ENCODE results near the gene MRAP. TPM values are rescaled to one million over a fixed set of nuclear protein-coding genes. Genes with fewer than 3 reads are reported as not detected.

The MRAP gene
- polyA plus RNA-seq, 3 donors: not detected

GRCh38 chr21:32353002-32353711, 54.5 kb downstream of the MRAP start:
- Mint-ChIP-seq H3K4me3 (no peak overlapping the region), H3K27ac (peak overlapping the region in 1 of 7 donors; percentile 50), H3K36me3 (peaks cover 88 to 97% of the 10 kb centered on the region in 2 donors), H3K4me1 (no peaks in the 10 kb centered on the region), H3K9me3 (peaks cover 0 to 3% (median 0%) of the 10 kb centered on the region in 7 donors), H3K27me3 (ENCODE audit: low read depth in 3 of 3) (peaks cover 0 to 2% (median 0%) of the 10 kb centered on the region in 3 donors)
- Histone ChIP-seq H3K36me3 (replicated peaks in 1 of 2; ENCODE audit: control insufficient read depth in 1 of 2, insufficient read depth in 2 of 2, low read length in 2 of 2) (peaks cover 93 to 98% of the 10 kb centered on the region in 2 donors), H3K9ac (ENCODE audit: insufficient read depth, low read length, poor library complexity, severe bottlenecking) (no peak overlapping the region), H3K27me3 (ENCODE audit: control insufficient read depth in 2 of 2, insufficient read depth in 2 of 2, low read length in 2 of 2) (no peaks in the 10 kb centered on the region), H3K4me2 (replicated peaks; ENCODE audit: extremely low read depth, low read length, poor library complexity, severe bottlenecking) (no peak overlapping the region), H3K4me3 (replicated peaks in 1 of 3; ENCODE audit: low read depth in 2 of 3, low read length in 3 of 3) (no peak overlapping the region), H3K9me3 (replicated peaks in 1 of 2; ENCODE audit: control insufficient read depth in 1 of 2, insufficient read depth in 1 of 2, low read length in 2 of 2) (no peaks in the 10 kb centered on the region), H3K79me2 (ENCODE audit: insufficient read depth, low read length) (no peaks in the 10 kb centered on the region), H4K20me1 (ENCODE audit: insufficient read depth, low read length) (no peaks in the 10 kb centered on the region), H3K27ac (ENCODE audit: low read depth in 1 of 2, low read length in 2 of 2) (no peak overlapping the region), H3K4me1 (ENCODE audit: control insufficient read depth in 1 of 2, insufficient read depth in 2 of 2, low read length in 2 of 2) (no peaks in the 10 kb centered on the region), H2AFZ (ENCODE audit: insufficient read depth, low read depth, low read length, poor library complexity, severe bottlenecking) (no peak overlapping the region)
- TF ChIP-seq CTCF (IDR thresholded peaks at IDR 0.05): no peak
- no peak for DNase-seq
- intact Hi-C loops (cut with micrococcal nuclease): loop anchor here in 1 of 2 donors (10.0 kb wide), 1 partner anchor 52 kb away; no protein-coding TSS in a partner anchor
- 96% methylated on average over 8 of the region's 8 CpGs for WGBS (ENCODE audit: insufficient coverage)

GRCh38 chr21:32356874-32357395, 58.3 kb downstream of the MRAP start:
- Histone ChIP-seq H3K36me3 (replicated peaks in 1 of 2; ENCODE audit: control insufficient read depth in 1 of 2, insufficient read depth in 2 of 2, low read length in 2 of 2) (peaks cover 93 to 98% of the 10 kb centered on the region in 2 donors), H3K27me3 (ENCODE audit: control insufficient read depth in 2 of 2, insufficient read depth in 2 of 2, low read length in 2 of 2) (no peaks in the 10 kb centered on the region), H3K9me3 (replicated peaks in 1 of 2; ENCODE audit: control insufficient read depth in 1 of 2, insufficient read depth in 1 of 2, low read length in 2 of 2) (no peaks in the 10 kb centered on the region), H3K4me2 (replicated peaks; ENCODE audit: extremely low read depth, low read length, poor library complexity, severe bottlenecking) (no peak overlapping the region), H3K4me1 (ENCODE audit: control insufficient read depth in 1 of 2, insufficient read depth in 2 of 2, low read length in 2 of 2) (no peaks in the 10 kb centered on the region), H3K79me2 (ENCODE audit: insufficient read depth, low read length) (no peaks in the 10 kb centered on the region), H3K9ac (ENCODE audit: insufficient read depth, low read length, poor library complexity, severe bottlenecking) (no peak overlapping the region), H3K27ac (ENCODE audit: low read depth in 1 of 2, low read length in 2 of 2) (peak overlapping the region in 1 of 2 donors; percentile 11), H3K4me3 (replicated peaks in 1 of 3; ENCODE audit: low read depth in 2 of 3, low read length in 3 of 3) (no peak overlapping the region), H4K20me1 (ENCODE audit: insufficient read depth, low read length) (no peaks in the 10 kb centered on the region), H2AFZ (ENCODE audit: insufficient read depth, low read depth, low read length, poor library complexity, severe bottlenecking) (no peak overlapping the region)
- Mint-ChIP-seq H3K27ac (peak overlapping the region in 2 of 7 donors; percentile 23 to 24), H3K4me3 (no peak overlapping the region), H3K4me1 (no peaks in the 10 kb centered on the region), H3K27me3 (ENCODE audit: low read depth in 3 of 3) (peaks cover 0 to 2% (median 0%) of the 10 kb centered on the region in 3 donors), H3K9me3 (no peaks in the 10 kb centered on the region), H3K36me3 (peaks cover 91 to 97% of the 10 kb centered on the region in 2 donors)
- DNase-seq: no peak
- WGBS (ENCODE audit: insufficient coverage): no CpG with 5 or more reads among the region's 1 CpG
- intact Hi-C loops (cut with micrococcal nuclease): loop anchor here in 1 of 2 donors (10.0 kb wide), 1 partner anchor 48 kb away; no protein-coding TSS in a partner anchor
- TF ChIP-seq CTCF (IDR thresholded peaks at IDR 0.05): no peak

All from CD14-positive monocyte (primary cell).